Measurements from ENCODE around the gene EPHA5.
"Not testable (repeated sequence)": the region's sequence is repeated elsewhere in the genome, so short reads cannot be mapped to it uniquely, and the experiment has no call there.

EPHA5 gene

DNA sequence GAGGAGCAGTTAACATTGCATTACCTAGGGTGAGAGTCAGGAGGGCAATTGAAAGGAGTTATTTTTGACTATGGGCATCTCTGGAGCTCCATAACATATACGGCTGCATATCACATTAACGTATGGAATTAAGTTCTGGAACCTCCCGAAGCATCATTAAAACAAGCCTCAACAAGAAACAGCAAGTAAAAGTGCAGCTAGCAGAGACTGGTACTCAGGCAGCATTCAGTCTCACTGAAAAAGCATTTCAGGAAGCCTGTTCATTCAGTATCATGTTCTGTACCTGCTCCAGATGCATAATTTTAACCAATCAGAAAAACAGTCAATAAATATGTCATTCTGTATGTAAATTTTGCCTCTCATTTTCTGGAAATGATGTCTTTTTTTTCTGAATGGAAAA, 299.6 kb downstream of the EPHA5 start:
- DNase-seq (ENCODE audit: low read depth in 2 of 2): no peak

DNA sequence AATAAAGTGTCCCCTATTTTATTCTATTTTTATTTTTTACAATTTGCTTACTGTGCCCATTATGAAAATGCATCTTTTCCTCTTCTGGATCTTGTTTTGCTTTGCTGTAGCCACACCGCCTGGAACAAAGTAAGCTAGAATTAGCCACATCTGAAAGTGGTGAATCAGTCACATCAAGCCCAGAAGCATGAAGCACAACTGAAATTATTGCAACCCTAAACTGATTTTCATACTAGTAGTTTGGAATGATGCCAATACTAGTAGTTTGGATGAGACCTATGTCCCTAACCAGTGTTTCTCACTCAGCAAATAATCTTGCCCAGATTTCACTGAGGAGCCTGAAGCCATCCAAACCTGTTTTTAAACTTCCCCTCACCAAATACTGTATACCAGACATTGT, 303.0 kb downstream of the EPHA5 start:
- no peak for DNase-seq (ENCODE audit: low read depth in 2 of 2)

DNA sequence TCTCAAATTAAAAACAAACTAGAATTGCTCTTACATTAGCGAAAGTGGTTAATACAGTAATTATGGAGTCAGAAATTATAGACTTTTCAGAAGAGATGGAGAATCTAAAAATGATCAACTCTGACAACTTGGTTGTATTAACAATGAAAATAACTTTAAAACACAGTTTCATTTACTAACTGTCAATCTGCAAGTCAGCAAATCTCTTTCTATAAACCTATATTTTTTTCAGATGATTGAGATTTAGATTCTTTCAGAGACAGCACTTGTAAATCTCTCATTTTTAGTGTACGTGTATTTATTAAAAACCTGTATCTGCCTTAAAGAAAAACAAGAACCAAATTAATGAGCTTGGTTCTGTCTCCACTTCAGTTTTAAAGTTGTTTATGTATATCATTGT, 311.4 kb downstream of the EPHA5 start:
- no peak for DNase-seq (ENCODE audit: low read depth in 2 of 2)

DNA sequence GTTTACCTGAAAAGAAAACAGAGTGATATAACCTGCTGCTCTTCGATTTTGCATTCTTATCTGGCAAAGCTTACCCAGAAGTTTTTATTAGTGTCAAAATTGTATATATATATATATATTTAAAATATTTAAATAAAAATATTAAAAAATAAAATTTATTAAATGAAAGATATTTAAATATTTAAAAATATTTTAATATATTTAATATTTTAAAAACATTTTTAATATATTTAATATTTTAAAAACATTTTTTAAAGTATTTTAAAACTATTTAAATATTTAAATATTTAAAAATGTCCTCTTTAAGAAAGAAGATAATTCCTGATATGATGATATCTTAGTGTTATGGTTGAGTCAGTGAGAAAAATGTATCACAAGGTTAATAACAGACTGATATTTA, 317.2 kb downstream of the EPHA5 start:
- DNase-seq (ENCODE audit: low read depth in 2 of 2): no peak

DNA sequence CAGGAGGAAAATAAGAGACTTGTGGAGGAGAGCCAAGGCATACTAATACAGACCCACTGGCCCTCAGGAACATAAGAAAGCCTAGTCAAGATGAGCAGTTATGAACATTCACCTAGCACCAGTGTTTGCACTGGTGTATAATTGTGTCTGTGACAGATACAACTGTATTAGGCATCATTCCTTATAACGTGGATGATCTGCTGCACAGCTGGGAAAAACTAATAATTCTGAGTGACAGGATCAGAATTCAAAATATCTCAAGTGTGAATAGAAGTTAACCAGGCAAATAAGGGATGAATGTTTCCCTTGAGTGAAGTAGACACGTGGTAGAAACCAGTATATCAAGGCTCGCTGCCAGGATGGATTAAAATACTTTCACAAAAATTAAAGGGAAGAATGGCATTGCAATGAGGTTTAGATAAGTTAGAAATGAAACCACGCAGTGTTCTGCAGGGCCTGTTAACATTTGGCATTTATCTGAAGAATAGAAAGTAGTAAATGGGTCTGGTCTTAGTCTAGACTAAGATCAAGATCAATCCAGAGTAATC, 325.9 kb downstream of the EPHA5 start:
- DNase-seq (ENCODE audit: low read depth in 2 of 2): no peak

DNA sequence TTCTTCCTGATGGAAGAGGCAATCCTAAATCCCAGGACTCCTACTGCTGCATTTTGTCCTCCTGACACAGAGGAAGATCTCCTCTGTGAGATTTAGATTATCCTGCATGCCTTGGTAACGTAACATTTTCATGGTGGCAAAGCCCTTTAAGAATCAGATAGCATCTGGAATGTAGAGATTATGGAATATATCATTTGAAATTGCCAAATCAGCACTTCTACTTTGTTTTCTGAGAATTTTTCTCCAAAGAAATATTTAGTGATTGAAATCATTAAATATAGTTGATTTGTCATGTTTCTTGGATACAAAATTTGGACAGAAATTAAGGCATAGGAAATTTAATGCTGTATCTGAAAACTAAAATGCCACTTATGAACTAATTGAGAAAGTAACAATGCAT, 326.9 kb downstream of the EPHA5 start:
- DNase-seq (ENCODE audit: low read depth in 2 of 2): no peak

DNA sequence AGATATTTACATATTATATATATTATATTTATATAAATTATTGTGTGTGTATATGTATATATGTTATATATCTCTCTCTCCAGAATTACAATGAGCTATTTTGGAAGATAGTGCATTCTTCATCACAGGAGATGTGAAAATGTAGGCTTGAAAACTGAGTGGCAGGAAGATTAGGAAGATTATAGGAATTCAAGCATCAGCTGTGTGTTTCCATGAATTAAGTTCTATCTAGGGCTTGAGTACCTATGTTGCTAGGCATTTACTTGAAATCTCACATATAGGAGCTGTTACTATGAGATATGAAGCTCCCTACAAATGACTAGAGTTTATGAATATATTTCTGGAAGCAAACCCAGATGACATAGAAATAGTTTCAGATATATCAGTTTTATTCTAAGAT, 328.7 kb downstream of the EPHA5 start:
- DNase-seq (ENCODE audit: low read depth in 2 of 2): no peak

DNA sequence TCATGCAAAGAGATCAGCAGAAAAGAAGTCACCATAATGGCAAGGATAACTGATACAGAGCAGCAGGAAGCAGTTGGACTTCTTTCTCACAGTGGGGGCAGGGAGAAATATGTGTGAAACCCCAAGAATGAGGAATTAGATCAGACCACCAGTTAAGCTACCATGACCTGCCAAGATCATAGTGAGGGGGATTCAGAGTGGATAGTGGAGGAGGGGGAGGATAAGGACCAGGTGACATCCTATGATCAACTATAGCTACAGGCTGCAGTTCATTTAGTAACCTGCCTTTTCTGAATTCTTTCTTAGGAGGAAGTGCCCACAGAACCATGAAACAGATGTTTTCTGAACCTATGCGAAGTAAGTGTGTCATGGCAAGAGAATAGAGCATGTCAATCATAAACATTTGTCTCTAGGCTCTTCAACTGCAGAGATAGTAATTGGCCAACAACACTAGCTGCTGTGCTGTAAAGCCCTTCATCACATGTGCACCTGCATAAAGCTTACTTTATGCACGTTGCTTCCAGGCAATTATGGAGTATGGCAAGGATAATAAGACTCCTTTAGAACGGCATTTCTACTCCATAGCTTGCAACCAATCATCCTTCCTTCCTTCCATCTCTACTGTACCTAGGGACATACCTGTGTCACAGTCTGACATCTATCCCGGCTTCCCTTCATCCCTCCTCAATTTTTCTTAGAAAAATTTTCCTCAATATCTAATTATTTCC, 329.7 kb downstream of the EPHA5 start:
- DNase-seq (ENCODE audit: low read depth in 2 of 2): no peak

DNA sequence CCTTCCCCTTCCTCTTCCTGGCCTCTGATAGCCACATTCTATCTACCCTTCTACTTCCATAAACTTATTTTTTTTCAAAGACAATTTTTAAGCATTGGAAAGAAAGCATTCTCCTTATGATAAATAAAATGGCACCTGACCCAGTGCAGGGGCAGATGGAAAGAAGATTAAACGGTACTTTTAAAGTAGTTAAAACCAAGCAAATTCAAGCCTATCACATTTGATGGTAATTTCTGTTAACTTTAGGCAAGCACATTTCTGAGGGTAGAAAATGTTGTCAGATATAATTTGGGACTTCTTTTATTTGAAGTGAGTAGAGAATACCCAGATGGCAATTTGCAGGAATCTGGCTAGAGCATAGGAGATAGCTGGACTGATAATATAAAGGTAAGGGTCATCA, 332.9 kb downstream of the EPHA5 start:
- no peak for DNase-seq (ENCODE audit: low read depth in 2 of 2)

DNA sequence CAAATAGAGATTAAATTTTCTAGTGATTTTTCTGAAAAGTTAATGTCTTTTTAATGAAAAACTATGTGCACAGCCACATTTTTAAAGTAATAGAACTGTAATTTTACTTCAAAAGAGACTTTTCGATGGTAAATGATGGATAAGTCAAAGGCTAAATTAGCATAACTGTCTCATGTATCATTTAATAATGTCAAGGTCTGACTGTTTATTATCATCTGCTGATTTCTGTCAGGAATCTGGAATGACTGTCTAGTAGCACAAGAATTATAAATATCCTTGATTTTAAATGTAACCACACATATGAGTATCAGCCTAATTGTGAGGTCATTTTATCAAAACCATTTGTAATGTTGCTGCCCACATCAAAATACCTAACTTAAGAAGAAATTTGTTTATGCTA, 333.8 kb downstream of the EPHA5 start:
- no peak for DNase-seq (ENCODE audit: low read depth in 2 of 2)

DNA sequence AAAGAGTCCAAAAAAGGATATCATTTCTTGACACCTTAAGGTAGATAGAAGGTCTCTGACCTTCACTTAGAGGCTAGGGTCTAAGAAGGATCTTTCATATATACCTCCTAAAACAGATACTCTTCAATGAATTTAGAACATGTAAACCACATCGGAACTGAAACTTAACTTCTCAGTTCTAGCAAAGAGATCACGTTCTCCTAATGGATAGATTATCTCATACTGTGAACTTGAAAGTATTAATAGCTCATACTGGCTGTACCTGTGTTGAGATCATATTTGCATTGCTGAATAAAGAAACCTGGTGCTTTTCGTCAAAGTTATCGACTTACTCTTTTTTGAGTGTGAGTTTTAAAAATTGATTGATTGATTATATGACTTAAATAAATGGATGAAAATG, 353.8 kb downstream of the EPHA5 start:
- no peak for DNase-seq (ENCODE audit: low read depth in 2 of 2)

DNA sequence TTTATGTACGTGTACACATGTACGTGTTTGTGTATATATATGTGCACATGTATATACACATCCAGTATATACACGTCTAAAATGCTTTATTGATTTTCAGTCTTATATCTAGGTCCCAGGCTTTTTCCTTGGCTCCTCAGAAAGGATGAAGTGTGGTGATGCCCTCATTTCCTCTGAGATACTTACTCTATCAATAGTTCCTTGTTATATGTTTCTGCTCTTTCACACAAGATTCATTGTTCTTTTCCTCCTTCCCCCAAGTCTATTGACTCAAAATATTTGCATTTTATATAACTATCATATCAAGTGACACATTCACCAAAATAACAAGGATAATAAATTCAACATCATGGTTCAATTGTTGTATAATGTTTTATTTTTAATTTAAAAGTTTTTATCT, 359.2 kb downstream of the EPHA5 start:
- no peak for DNase-seq (ENCODE audit: low read depth in 2 of 2)

DNA sequence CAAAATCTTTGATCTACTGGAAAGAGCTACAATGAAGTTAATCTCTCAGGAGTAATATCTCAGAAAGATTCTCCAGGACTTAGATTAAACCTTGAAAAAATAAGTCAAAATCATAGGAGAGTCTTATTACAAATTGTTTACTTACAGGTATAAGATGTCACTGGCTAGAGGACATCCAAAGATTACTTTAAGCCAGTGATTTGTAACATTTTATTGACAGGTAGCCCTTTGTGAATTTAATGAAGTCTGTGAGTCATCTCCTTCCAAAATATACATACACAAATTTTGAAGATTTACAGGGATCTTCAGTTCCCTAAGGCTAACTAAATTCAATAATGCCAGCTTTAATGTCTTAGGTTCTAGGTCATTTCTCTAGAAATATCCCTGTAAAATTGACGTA, 359.7 kb downstream of the EPHA5 start:
- no peak for DNase-seq (ENCODE audit: low read depth in 2 of 2)

DNA sequence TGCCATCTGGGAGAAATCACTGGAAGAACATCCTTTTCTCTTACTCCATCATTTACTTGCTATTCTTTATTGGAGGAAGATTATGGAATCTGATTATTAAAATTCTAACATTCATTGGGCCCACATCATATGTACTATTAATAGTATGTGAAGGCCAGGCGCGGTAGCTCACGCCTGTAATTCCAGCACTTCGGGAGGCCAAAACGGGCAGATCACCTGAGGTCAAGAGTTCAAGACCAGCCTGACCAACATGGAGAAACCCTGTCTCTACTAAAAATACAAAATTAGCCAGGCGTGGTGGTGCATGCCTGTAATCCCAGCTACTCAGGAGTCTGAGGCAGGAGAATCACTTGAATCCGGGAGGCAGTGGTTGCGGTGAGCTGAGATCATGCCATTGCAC, 361.7 kb downstream of the EPHA5 start:
- DNase-seq (ENCODE audit: low read depth in 2 of 2): not testable (repeated sequence)

DNA sequence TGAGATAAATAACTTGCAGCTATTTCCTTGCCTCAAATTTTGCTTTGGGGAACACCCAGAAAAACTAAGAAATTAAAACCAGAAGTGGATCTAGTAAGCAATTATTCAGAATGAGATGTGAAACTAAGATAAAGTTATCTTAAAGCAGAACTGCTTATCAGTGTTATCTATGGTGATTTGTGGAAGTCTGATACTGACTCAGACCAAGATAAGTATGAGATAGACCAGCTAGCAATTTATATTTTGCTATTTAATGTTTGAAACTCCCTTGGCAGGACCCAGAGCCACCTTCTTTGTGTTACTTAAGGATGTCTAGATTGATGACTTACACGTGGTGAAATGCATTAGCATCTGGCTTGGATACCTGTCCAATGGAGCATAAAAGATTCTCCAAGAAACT, 368.1 kb downstream of the EPHA5 start:
- no peak for DNase-seq (ENCODE audit: low read depth in 2 of 2)

DNA sequence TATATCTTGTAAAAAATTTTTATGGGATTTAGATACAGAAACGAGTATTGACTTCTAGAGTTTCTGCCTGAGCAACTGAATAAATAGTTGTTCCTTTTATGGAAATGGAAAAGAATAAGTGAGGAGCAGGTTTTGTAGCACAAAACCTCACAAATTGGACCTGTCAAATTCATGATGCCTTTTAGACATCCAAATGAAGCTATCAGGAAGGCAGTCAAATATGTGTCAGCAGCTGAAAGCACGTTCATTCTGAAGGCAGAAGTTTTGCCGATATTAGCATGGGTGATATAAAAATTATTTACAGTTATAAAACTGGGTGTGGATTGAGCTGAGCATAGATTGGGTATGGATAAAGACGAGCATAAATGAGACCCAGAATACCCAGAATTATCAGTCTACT, 374.0 kb downstream of the EPHA5 start:
- DNase-seq (ENCODE audit: low read depth in 2 of 2): no peak

DNA sequence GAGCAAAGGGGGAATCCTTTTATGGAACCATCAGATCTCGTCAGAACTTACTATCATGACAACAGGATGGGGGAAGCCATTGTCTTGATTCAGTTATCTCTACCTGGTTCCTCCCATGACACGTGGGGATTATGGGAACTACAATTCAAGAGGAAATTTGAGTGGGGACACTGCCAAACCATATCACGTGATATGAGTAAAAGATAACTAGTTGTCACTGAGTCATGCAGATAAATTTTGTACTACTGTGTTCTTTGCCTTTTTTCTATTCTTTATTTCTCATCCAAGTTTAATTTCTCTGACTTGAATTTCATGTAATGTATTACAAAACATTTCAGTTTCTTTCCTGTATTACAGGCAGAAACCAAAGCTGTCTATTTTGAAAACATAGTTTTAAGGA, 383.2 kb downstream of the EPHA5 start:
- no peak for DNase-seq (ENCODE audit: low read depth in 2 of 2)
